ENCODE data around the gene CAV2. TPM values are rescaled to one million over a fixed set of nuclear protein-coding genes. Genes with fewer than 3 reads are reported as not detected.

CAV2 gene
- total RNA-seq, 1 donor from 2014 or later: 50.2 TPM

DNA sequence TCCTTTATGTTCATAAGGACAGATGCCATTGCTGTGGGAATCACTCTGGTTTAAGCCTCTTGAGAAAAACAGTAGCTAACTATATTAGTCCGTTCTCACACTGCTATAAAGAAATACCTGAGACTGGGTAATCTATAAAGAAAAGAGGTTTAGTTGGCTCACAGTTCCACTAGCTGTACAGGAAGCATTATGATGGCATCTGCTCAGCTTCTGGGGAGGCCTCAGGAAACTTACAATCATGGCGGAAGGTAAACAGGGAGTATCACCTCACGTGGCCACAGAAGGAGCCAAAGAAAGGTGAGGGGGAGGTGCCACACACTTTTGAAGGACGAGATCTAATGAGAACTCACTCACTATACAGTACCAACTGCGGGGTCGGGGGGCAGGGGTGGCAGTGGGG lies 2.9 kb upstream of the CAV2 start:
- no peak for ATAC-seq

DNA sequence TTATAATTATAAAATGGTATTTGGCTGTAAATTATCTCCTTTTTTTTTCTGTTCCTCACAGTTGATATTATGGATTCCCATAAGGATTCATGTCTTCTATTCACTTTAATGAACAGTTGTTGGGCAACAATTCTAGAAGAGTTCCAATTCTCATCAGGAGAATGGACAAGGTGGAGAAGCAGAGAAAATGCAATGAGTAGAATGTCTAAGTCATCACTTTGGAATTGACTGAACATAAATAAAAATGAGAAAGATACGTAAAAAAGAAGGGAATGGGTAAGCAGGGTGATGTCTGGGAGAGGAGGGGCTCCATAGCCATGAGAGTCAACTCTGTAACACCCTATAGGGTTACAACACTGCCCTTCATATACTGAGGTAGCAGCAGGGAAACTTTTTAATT lies 1.8 kb upstream of the CAV2 start:
- ATAC-seq: no peak

DNA sequence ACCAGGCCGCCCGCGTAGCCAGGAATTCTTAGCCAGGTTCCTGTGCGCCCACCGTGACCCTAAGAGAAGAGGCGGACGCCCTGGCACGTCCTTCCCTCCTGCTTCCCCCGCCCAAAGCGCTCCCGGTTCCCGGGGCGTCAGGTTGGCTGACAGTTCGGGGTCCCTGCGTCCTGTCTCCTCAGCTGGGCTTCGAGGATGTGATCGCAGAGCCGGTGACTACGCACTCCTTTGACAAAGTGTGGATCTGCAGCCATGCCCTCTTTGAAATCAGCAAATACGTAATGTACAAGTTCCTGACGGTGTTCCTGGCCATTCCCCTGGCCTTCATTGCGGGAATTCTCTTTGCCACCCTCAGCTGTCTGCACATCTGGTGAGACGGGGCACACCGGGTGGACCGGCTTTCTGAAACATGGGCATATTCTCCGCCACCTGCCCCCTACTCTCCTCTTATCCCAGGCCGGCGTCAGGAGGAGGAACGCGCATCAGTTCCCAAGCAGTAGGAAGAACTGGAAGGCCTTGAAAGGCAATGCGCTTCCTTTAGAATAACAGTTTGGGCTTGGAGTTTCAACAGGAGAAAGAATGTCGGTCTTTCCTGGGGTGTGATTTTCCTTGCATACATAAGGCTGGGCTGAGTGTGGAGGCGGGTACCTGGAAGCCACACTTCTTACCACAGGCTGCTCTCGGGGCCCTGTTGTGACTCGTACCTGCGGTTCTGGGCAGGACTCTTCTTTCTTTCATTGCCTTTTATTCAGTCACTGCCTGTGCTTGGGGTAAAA lies 728 bp downstream of the CAV2 start:
- ATAC-seq: peak; percentile 90

DNA sequence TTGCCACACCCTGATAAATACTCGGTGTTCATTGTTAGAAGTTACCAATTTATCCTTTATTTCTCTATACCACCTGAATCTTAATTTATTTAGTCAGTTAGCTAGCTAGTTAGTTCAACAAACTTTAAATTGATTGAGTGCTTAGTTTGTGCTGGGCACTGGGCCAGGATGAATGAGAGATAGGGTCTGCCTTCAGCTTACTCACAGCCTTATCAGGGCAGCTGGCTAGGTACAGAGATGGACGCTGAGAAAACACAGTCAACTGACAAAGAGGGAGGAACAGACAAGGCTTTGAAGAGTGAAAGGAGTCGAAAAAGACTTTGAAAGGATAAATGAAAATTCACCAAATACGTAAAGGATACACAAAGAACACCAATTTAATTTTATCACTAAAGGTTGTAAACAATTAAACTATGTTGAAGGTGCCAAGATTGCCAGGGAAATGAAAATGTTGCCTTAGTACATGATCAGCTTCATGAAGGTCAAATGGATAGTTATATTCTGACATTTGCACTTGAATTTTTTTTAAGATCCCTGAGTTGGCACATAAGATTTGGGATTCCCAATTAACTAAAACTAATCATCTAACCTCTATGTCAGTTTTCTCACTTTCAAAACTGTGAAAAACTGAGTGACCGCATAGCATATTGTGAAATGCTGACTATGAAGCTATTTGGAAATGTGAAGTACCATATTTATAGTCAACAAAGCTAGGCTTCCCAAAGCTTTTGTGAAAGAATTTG lies 2.1 kb downstream of the CAV2 start:
- no peak for ATAC-seq

DNA sequence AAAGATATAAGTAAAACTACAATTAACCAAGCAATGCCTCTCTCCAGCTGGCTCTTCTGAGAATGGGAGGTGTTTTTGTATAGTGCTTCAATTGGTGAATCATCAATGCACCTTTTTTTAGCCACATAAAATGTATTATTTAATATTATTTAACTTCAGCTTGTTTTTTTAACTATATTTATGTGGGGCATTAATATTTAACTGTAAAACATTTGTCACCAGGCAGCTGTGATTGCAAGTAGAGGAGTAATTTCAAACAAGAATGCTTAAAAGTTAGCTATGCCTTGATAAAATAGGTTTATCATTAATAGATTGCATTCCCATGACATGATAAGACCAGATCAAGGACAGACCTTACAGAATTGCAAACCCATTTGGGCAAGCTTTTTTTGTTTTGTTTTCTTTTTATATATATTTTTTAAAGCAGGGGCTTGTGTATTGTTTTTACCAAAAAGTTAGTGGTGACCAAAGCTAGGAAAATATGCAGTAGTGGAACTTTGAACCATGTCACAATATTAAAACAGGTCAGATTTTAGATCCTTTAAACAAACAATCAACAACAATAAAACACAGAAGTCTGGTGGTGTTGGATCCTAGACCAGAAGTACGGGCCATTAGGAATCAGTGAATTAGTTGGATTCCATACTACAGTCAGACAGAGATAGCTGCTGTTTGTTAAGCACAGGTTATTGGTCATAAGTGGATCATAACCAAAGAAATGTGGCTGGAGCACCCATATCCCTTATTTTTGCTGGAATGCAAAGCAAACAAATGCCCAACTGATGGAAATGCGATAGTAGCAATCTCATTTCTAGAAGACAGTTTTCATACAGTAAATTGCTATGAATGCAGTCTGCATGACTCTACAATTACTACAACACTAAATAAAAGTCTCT lies 2.9 kb downstream of the CAV2 start:
- ATAC-seq: no peak

DNA sequence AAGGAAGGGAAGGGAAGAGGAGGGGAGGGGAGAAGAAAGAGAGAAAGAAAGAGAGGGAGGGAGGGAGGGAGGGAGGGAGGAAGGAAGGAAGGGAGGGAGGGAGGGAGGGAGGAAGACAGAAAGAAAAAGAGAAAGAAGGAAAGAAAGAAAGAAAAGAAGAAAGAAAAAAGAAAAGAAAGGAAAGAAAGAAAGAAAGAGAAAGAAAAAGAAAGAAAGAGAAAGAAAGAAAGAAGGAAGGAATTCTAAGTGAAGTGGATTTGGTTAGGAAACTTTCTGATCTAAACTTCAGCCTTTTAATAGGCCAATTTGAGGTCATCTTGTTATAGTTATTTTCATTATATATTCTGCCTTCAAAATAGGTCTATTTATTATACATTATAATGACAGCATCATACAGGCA lies 4.3 kb downstream of the CAV2 start:
- no peak for ATAC-seq

DNA sequence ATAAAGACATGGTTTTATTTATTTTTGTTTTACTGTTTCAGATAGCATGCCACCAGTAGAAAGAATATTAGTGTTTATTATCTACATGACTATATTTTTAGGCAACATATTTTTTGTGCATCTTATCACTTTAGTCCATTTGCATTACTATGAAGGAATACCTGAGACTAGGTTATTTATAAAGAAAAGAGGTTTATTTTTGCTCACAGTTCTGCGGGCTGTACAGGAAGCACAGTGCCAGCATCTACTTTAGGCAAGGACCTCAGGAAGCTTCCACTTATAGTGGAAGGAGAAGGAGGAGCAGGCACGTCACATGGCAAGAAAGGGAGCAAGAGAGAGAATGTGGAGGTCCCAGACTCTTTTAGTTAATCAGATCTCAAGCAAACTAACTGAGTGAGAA lies 5.7 kb downstream of the CAV2 start:
- ATAC-seq: no peak

DNA sequence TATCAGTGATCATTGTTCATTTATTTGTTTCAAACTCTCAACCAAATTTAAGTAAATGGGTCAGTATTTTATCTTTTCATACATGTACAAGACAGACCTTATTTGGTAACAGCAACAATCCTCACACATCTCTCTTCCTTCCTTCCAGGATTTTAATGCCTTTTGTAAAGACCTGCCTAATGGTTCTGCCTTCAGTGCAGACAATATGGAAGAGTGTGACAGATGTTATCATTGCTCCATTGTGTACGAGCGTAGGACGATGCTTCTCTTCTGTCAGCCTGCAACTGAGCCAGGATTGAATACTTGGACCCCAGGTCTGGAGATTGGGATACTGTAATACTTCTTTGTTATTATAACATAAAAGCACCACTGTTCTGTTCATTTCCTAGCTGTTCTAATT lies 6.3 kb downstream of the CAV2 start:
- ATAC-seq: no peak

DNA sequence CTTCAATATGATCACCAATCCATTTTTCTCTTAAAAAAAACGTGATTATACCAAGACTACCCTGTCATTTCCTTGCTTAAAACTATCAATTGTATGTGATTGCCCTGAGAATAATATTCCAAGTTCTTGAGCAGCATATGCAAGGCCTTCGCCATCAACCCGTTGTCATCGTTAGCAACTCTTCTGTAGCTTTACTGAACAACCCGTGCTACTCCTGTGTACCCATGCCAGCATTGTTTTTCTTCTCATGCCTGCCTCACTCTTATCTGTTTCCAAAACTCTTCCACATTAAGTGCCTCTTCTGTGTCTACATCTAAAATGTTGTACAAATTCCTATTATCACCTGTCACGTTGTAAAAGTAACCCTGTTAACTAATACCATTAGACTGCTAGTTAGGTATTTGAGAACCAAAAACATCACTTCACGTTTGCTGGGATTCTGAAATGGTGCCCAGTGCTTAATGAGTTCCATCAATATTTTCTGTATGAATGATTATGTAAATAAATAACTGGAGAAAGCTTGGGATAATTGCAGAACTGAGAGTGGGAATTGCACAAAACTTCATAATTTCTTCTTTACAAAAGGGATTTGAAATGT lies 10.5 kb downstream of the CAV2 start:
- ATAC-seq: no peak

DNA sequence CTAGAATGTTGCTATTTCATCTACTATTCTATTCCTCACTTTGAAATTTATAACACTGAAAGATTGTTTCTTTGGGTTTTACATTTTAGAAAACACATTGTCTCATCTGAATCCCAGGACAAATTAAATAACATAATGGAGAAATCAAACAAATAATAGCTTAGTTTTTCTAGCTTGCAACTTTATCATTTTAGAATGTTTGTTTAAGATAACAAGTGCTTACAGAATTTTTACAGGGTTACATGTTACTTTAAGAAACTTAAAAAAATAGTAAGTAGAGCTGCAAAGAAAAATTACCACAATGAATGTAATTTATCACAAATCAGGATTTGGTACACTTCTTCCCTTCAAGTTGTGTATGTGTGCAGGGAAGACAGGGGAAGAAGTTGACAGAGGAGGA lies 11.3 kb downstream of the CAV2 start:
- no peak for ATAC-seq

DNA sequence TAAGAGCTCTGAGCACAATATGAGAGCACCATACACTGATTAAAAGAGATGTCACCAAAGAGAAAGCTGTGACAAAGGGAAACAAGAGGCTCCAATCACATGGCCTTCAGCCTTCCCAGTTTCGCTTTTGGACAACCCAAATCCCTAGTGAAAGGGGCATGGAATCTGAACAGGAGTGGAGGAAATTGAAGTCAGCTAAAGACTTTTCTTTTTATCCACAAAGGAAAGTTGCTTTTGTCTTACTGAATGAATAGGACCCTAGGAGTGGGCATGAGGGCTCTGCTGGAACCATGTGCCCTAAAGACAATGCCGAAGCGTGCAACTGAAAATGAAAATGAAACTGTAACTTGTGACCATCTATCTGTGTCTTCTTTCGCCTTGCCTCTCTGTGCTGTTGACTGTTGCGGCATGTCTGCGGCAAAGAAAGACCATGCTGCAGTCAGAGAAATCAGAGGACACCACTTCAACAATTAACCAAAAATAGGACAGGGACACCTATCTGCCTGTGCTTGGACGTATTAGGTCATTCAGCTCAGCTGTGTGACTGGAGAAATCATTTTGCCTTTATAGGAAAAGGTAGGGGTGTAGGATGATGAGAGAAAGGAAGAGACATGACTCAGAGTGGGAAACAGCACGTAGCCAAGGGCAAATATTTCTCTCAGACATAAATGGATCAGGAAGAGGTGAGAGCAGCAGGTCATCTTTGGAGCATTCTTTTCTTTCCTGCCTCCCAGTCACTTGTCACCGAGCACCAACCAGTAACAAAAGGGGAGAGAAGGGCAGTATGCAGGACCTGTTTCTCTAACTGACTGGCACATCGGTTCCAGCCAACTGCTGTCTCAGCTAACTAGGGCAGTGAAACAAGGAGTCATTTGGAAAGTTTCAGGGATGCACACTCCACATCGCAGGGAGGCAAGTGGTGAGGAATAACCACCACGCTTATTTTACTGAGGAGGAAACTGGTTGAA lies 12.3 kb downstream of the CAV2 start:
- peak; percentile 76 for ATAC-seq

DNA sequence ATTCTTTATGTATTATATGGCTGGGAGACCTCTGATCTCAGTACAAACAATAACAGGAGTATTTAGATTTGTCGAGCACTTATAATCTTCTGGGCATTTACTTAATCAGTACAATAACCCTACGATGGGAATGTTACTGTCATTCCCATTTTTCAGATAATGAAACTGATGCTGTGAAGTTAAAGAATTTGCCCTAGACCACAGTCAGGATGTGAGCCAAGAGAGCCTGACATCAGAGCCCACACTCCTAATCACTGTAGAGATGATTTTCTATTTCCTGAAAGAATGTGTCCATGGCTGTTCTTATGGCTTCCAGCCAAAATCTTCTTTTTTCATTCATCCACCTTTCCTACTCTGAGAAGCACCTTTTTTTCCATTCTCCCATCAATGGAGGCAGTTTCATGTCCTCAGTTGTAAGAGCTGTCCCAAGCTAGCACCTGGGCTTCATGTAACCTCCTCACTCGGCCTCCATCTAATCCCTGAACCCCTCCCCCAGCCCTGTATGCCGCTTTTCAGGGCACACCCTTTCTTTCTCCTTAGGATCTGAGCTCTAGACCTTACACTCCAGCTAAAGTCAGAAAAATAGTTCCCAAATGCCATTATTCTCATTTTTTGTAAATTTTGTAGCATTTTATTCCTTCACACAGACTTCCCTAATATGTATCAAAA lies 13.1 kb downstream of the CAV2 start:
- peak; percentile 22 for ATAC-seq

DNA sequence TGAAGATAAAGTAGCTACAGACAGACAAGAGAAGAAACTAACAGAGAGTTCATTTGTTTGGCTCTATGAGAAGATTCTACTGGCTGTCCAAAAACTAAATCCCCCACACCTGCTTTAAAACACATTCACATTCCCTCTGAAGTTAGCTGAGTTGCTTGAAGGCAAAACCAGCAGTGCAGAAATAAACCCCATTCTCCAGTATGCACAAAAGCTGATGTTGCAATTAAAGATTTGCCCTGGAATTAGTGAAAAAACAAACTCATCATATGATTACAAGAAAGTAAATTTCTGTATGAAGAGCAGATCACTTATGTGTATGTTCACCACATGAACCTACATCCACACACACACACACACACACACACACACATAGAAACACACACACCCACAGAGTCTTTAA lies 16.0 kb downstream of the CAV2 start:
- ATAC-seq: no peak

DNA sequence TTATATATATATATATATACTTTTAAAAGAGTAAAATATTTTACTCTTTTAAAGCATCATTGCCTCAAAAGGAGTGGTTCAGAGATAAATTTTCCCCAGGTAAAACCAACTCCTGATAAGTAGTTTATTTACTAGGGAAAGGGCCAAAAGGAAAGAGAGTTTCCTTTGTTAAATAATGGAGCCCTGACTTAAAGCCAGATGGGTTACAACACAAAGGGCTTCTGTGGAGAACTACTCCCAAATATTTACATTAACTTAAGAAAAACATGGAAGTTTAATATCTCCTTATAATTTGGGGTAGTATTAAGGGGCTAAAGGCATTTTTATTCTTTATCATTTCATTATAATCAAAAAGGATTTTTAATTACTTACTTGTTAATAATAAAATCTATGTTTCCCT lies 16.8 kb downstream of the CAV2 start:
- no peak for ATAC-seq

DNA sequence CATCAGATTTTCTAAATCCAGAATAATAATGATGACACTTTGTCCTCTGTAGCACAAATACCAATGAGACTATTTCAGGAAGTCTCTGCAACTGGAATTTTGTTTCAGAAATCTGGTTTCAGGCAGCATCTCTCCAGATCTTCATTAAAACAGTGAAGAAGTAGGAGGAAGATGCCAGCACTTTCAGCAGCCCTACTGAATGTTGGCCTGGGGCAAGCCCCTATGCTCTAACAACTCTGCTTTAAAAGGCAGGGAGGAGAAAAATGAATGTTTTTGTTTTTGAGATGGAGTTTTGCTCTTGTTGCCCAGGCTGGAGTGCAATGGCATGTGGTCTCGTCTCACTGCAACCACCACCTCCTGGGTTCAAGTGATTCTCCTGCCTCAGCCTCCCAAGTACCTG lies 18.1 kb downstream of the CAV2 start:
- no peak for ATAC-seq

DNA sequence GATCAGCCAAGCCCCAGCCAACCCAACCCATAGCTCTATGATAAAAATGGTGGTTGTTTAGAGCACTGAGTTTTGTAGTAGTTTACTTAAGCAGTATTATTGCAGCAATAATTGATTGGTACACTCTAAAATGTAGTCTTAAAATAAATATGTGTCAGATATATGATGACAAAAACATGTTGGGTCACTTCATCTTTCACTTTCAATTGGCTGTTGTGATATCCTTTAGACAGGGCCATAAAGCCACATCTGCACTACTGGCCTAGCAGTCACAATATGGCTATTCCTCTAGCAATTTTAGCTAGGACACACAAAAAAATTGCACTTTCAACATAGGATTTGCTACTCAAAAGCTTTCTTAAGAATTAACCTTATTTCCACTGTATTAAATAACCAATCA lies 19.4 kb downstream of the CAV2 start:
- ATAC-seq: no peak

DNA sequence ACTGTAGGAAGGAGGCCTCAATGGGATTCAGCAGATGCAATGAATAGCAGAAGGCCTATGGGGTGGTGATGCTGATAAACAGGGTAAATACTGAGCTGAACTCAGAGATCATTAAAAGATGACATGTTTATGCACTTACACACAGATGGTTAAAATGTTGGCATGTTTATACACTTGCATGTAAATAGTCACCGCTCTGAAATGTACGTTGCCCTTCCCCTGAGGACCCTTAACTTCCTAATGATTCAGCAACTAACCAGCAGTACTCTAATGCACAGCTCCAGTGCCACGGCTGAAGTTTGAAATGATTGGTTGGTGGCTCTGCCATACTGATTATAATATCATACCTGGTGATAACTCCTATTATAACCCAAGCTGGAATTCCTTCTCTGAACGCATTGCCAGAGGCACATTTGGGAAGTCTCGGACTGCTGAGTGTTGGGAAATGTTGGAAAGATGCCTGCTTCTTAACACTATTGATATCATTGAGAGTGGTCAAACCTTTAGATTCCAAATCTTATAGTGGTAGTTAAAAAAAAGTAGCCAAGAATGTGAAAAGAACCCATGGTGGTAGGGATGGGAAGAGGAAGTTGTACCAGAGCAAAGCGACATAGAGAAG lies 21.6 kb downstream of the CAV2 start:
- no peak for ATAC-seq

DNA sequence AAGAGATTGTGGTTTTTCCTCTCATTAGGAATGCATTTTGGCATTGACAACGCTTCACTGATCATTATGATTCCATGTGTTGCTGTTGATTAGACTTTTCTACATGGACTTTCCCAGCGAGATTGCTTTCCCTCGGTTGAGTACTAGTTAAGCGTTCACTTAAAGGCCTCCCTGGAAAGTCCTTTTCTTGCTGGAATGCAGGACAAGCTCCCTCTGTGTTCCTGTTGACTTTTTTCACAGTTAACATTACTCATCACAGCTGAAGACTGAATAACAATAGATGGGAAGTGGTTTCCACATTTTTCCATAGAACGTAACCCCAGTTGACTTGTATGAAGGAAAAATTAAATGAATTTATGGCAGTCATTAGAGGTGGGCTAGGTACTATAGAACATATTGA lies 22.7 kb downstream of the CAV2 start:
- ATAC-seq: no peak

DNA sequence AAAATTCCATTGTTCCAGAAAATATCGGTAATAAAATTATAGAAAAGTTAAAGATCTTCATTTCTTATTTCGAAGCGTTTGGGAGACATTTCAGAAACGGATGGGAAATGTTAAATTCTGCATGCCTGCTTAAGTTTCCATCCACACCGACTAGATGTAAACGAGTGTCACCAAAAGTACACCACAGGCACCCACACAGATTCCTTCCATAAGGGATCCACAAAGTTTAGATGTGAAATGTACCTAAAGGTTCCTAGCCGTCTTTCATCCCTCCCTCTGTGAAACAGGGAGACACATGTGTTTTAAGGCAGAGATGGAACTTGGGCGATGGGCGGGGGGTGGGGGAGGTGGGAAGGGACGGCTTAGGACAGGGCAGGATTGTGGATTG lies 24.7 kb downstream of the CAV2 start:
- ATAC-seq: no peak

DNA sequence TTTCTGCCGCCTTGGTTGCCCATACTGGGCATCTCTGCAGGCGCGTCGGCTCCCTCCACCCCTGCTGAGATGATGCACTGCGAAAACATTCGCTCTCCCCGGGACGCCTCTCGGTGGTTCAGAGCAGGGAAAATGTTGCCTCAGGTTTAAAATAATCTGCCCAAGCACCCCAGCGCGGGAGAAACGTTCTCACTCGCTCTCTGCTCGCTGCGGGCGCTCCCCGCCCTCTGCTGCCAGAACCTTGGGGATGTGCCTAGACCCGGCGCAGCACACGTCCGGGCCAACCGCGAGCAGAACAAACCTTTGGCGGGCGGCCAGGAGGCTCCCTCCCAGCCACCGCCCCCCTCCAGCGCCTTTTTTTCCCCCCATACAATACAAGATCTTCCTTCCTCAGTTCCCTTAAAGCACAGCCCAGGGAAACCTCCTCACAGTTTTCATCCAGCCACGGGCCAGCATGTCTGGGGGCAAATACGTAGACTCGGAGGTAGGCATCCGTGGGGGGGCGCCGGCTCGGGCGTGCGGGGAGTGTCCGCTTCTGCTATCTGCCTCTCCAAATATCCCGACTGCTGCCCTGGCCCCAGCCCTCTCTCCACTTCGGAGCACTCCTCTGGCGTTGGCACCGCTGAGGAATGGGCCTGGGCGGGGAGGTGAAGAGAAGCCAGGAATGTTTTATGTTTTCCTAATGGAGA lies 25.2 kb downstream of the CAV2 start, which contains the start of gene CAV1:
TSS of gene CAV1 (plus strand) at position 428 of the 689 bp plus-strand sequence. CDS start at position 455, 27 bp downstream.
- peak; percentile 82 for ATAC-seq
